Measurements from ENCODE around the gene SPINT3.
A peak's percentile ranks its signal among the peaks of the same experiment; 100 is the strongest.
"Not testable (repeated sequence)": the region's sequence is repeated elsewhere in the genome, so short reads cannot be mapped to it uniquely, and the experiment has no call there.

The SPINT3 gene

GRCh38 chr20:45487231-45487635, 28.2 kb downstream of the SPINT3 start:
- TF ChIP-seq CTCF (IDR thresholded peaks at IDR 0.05) (peak; percentile 20; the same call in 1 of the 2 replicates), ZFX (IDR thresholded peaks at IDR 0.05; ENCODE audit: borderline replicate concordance) (no peak)
- H3K27ac ChIP-seq: no peak overlapping the region

GRCh38 chr20:45485388-45485787, 30.0 kb downstream of the SPINT3 start:
- no peak for TF ChIP-seq CTCF (IDR thresholded peaks at IDR 0.05)
- no peak for TF ChIP-seq ZFX (IDR thresholded peaks at IDR 0.05; ENCODE audit: borderline replicate concordance)
- H3K27ac ChIP-seq: no peak overlapping the region

- H3K27ac ChIP-seq: no peak overlapping the region
- TF ChIP-seq ZFX (IDR thresholded peaks at IDR 0.05; ENCODE audit: borderline replicate concordance) (no peak), CTCF (IDR thresholded peaks at IDR 0.05) (no peak)
These were observed 30.7 kb downstream of the SPINT3 start for GRCh38 chr20:45484676-45485075.

- TF ChIP-seq CTCF (IDR thresholded peaks at IDR 0.05) (no peak), ZFX (IDR thresholded peaks at IDR 0.05; ENCODE audit: borderline replicate concordance) (no peak)
- H3K27ac ChIP-seq: no peak overlapping the region
These were observed 35.6 kb downstream of the SPINT3 start for GRCh38 chr20:45479822-45480221.

GRCh38 chr20:45477530-45478148, 37.8 kb downstream of the SPINT3 start:
- H3K27ac ChIP-seq: not testable (repeated sequence)

- H3K27ac ChIP-seq: not testable (repeated sequence)
These were observed 43.1 kb downstream of the SPINT3 start for GRCh38 chr20:45472286-45472685.

GRCh38 chr20:45470937-45471336, 44.5 kb downstream of the SPINT3 start:
- no peak overlapping the region for H3K27ac ChIP-seq
- TF ChIP-seq CTCF (IDR thresholded peaks at IDR 0.05): 0 out of 2 replicates have a peak, but pooled peaks have one; percentile 12
- TF ChIP-seq ZFX (IDR thresholded peaks at IDR 0.05; ENCODE audit: borderline replicate concordance): no peak

- TF ChIP-seq CTCF (IDR thresholded peaks at IDR 0.05) (no peak), ZFX (IDR thresholded peaks at IDR 0.05; ENCODE audit: borderline replicate concordance) (no peak)
- no peak overlapping the region for H3K27ac ChIP-seq
These were observed 45.0 kb downstream of the SPINT3 start for GRCh38 chr20:45470262-45470931.
